GM12878 (cell line): ENCODE measurements around the gene NHEJ1.

Source experiments
- BHLHE40 ChIP-seq, 2 experiments: fragments of 450-650 bp in 1 of 2; IDR thresholded peaks; 2 replicates each; pipeline ENCODE4 v1.6.1; 2011 to 2017; ENCODE audit warnings: low read depth in 2 of 2, borderline replicate concordance in 1 of 2, improper control_type of control experiment in 1 of 2, low read length in 1 of 2, mild to moderate bottlenecking in 1 of 2
- CREB1 ChIP-seq: IDR thresholded peaks from 2 replicates; pipeline ENCODE4 v1.6.1; 2012; ENCODE audit warnings: low read depth, mild to moderate bottlenecking, inconsistent platforms
- FOXK2 ChIP-seq: fragments of 450-650 bp; IDR thresholded peaks from 2 replicates; pipeline ENCODE4 v1.6.1; 2017; ENCODE audit warnings: mild to moderate bottlenecking, moderate library complexity
- HDAC6 ChIP-seq: fragments of 200-600 bp; sonication (generic); IDR thresholded peaks from one replicate; pipeline ENCODE4 v1.8.0; 2017; ENCODE audit warnings: antibody characterized with exemption; ENCODE audit not compliant: unreplicated experiment
- KDM1A ChIP-seq: fragments of 200-600 bp; sonication (generic); IDR thresholded peaks from 2 replicates; pipeline ENCODE4 v1.6.1; 2016; ENCODE audit warnings: borderline replicate concordance
- NFYB ChIP-seq: IDR thresholded peaks from 2 replicates; pipeline ENCODE4 v1.6.1; 2011; ENCODE audit warnings: low read depth, mild to moderate bottlenecking, low read length, improper control_type of control experiment, moderate library complexity; ENCODE audit not compliant: insufficient read depth
- PAX8 ChIP-seq: fragments of 450-650 bp; IDR thresholded peaks from 2 replicates; pipeline ENCODE4 v1.6.1; 2017; ENCODE audit warnings: mild to moderate bottlenecking, moderate library complexity
- POLR2A ChIP-seq: IDR thresholded peaks from 2 replicates; pipeline ENCODE4 v1.6.1; 2011; ENCODE audit warnings: low read depth, mild to moderate bottlenecking, low read length
- RFX5 ChIP-seq: IDR thresholded peaks from 2 replicates; pipeline ENCODE4 v1.6.1; 2011; ENCODE audit warnings: low read depth, low read length, improper control_type of control experiment
- TAF1 ChIP-seq: IDR thresholded peaks from 2 replicates; pipeline ENCODE4 v1.6.1; 2011; ENCODE audit warnings: mild to moderate bottlenecking, low read depth, low read length, borderline replicate concordance
- YY1 ChIP-seq: IDR thresholded peaks from 2 replicates; pipeline ENCODE4 v1.6.1; 2011; ENCODE audit warnings: low read depth, mild to moderate bottlenecking, low read length
- ZBTB33 ChIP-seq: fragments of 450-650 bp; IDR thresholded peaks from 2 replicates; pipeline ENCODE4 v1.6.1; 2017; ENCODE audit warnings: mild to moderate bottlenecking
- TF ChIP-seq, protein P1 (sequence below), 3 experiments: IDR thresholded peaks in 2 of 3; conservative IDR thresholded peaks in 1 of 3; 2 replicates each; pipeline ENCODE4 v1.5.1; 2011; ENCODE audit warnings: low read depth in 3 of 3, low read length in 3 of 3, mild to moderate bottlenecking in 3 of 3, control low read depth in 2 of 3, moderate library complexity in 2 of 3, inconsistent platforms in 1 of 3, mixed read lengths in 1 of 3; ENCODE audit not compliant: control insufficient read depth in 2 of 3, insufficient read depth in 1 of 3; ENCODE audit errors: extremely low read depth in 1 of 3

GRCh38 chr2:219086196-219086595 is 74.4 kb downstream of the NHEJ1 start:
- TF ChIP-seq, protein P1, sequence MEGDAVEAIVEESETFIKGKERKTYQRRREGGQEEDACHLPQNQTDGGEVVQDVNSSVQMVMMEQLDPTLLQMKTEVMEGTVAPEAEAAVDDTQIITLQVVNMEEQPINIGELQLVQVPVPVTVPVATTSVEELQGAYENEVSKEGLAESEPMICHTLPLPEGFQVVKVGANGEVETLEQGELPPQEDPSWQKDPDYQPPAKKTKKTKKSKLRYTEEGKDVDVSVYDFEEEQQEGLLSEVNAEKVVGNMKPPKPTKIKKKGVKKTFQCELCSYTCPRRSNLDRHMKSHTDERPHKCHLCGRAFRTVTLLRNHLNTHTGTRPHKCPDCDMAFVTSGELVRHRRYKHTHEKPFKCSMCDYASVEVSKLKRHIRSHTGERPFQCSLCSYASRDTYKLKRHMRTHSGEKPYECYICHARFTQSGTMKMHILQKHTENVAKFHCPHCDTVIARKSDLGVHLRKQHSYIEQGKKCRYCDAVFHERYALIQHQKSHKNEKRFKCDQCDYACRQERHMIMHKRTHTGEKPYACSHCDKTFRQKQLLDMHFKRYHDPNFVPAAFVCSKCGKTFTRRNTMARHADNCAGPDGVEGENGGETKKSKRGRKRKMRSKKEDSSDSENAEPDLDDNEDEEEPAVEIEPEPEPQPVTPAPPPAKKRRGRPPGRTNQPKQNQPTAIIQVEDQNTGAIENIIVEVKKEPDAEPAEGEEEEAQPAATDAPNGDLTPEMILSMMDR (IDR thresholded peaks at IDR 0.05 in 2 of 3, conservative IDR thresholded peaks at IDR 0.05 in 1 of 3; ENCODE audit: control insufficient read depth in 2 of 3, extremely low read depth in 1 of 3, insufficient read depth in 1 of 3, low read depth in 3 of 3, low read length in 3 of 3), result no peak
- no peak for TF ChIP-seq CREB1
- TF ChIP-seq POLR2A, result no peak
- no peak for TF ChIP-seq BHLHE40 (IDR thresholded peaks at IDR 0.05; ENCODE audit: borderline replicate concordance in 1 of 2, low read depth in 2 of 2, low read length in 1 of 2)
- TF ChIP-seq FOXK2, result no peak
- TF ChIP-seq PAX8, result no peak
- no peak for TF ChIP-seq KDM1A
- TF ChIP-seq TAF1, result no peak
- no peak for TF ChIP-seq NFYB
- no peak for TF ChIP-seq RFX5
- no peak for TF ChIP-seq ZBTB33
- no peak for TF ChIP-seq YY1
- no peak for TF ChIP-seq HDAC6
